ENCODE data around the gene MORN1. TPM values are rescaled to one million over a fixed set of nuclear protein-coding genes. Genes with fewer than 3 reads are reported as not detected.

MORN1 gene
- total and polyA plus RNA-seq, 2 of the 4 experiments (the other 2 are of a cell fraction) = 3.0 to 4.2 TPM

GRCh38 chr1:2290171-2290578, 101.2 kb downstream of the MORN1 start:
- BruUV-seq (replicated peaks) = no TSS peak
- peak overlapping the region; percentile 63 for H3K18ac ChIP-seq (ENCODE audit: low read depth, low read length)
- 49% methylated on average over 3 of the region's 7 CpGs; no CpG with 5 or more reads in 1 of the 2 experiments for WGBS, 2 experiments (ENCODE audit: extremely low coverage in 2 of 2, insufficient read length in 1 of 2)
- peak overlapping the region; percentile 96 for H3K4ac ChIP-seq (ENCODE audit: low read depth, low read length)
- H3K9me1 ChIP-seq (ENCODE audit: insufficient read depth, low read length) = peaks cover 35% of the 10 kb centered on the region
- peak overlapping the region; percentile 23; the same call in 2 of the 3 replicates for H2BK15ac ChIP-seq (ENCODE audit: low read depth, low read length)
- H3K4me2 ChIP-seq (ENCODE audit: low read depth, low read length) = peak overlapping the region; percentile 54; the same call in 1 of the 2 replicates
- in situ Hi-C loops (cut with MboI; ENCODE audit: low sequenced_read_pairs) = no loop called here
- no peaks in the 10 kb centered on the region for H3K27me3 ChIP-seq (ENCODE audit: control insufficient read depth, insufficient read depth, low read length)
- peak; percentile 19 for ATAC-seq (ENCODE audit: low read depth)
- no peaks in the 10 kb centered on the region for H3K36me3 ChIP-seq (ENCODE audit: control insufficient read depth, insufficient read depth, low read length)
- peak overlapping the region; percentile 70; the same call in 1 of the 2 replicates for H3K23ac ChIP-seq (ENCODE audit: low read depth, low read length)
- ChIA-PET POLR2A (ENCODE audit: unreplicated experiment) (interaction anchor here (1.4 kb wide), 1 partner anchor 12 kb away, joined by 3 read pairs; no protein-coding TSS in a partner anchor), CTCF (no interaction called here)
- peak overlapping the region; percentile 86 for H3K27ac ChIP-seq (ENCODE audit: insufficient read depth, low read length)
- no peak overlapping the region for H3K4me3 ChIP-seq (ENCODE audit: insufficient read depth, low read depth, low read length)
- H3K4me1 ChIP-seq (ENCODE audit: control insufficient read depth, insufficient read depth, low read length) = peaks cover 50% of the 10 kb centered on the region
- intact Hi-C loops (cut with micrococcal nuclease) = loop anchor here (2.0 kb wide), 1 partner anchor 55 kb away; no protein-coding TSS in a partner anchor
- H3K14ac ChIP-seq (replicated peaks; ENCODE audit: low read depth, low read length) = peak overlapping the region; percentile 74
- peak overlapping the region; percentile 18 to 78; a peak in 3 of 4 replicates for H4K8ac ChIP-seq (ENCODE audit: low read depth in 2 of 2, low read length in 2 of 2)
- no peaks in the 10 kb centered on the region for H3K9me3 ChIP-seq (ENCODE audit: control insufficient read depth, insufficient read depth, low read length)
- dilution Hi-C loops (cut with HindIII; ENCODE audit: low sequenced_read_pairs, unreplicated experiment) = no loop called here
- peak overlapping the region; percentile 90 for H2AK9ac ChIP-seq (replicated peaks; ENCODE audit: low read depth, low read length, poor library complexity)
- peak overlapping the region; percentile 86 for H2BK5ac ChIP-seq (ENCODE audit: low read depth, low read length, poor library complexity, severe bottlenecking)
- peak overlapping the region; percentile 11; the same call in 1 of the 2 replicates for H3K56ac ChIP-seq (ENCODE audit: extremely low read depth, insufficient read depth, low read length)
- peak overlapping the region; percentile 47 for H2AFZ ChIP-seq (replicated peaks; ENCODE audit: low read length, poor library complexity)
- peak overlapping the region; percentile 98 for H2AK5ac ChIP-seq (ENCODE audit: low read depth, low read length)
- H3K9ac ChIP-seq (ENCODE audit: low read depth, low read length) = peak overlapping the region; percentile 19
- H2BK20ac ChIP-seq (ENCODE audit: low read depth, low read length) = peak overlapping the region; percentile 75; the same call in 1 of the 2 replicates
- no peak for DNase-seq
- peak overlapping the region; percentile 84 for H4K91ac ChIP-seq (ENCODE audit: insufficient read depth, low read depth, low read length)
- peaks cover 6 to 81% of the 10 kb centered on the region in 2 experiments; a peak in 3 of 4 replicates for H3K79me1 ChIP-seq (ENCODE audit: low read depth in 1 of 2, low read length in 2 of 2)
- H4K5ac ChIP-seq (ENCODE audit: low read depth, low read length) = peak overlapping the region; percentile 45
- H4K20me1 ChIP-seq (ENCODE audit: insufficient read depth, low read length) = peaks cover 38% of the 10 kb centered on the region
- peak overlapping the region; percentile 94 for H2BK120ac ChIP-seq (ENCODE audit: low read depth, low read length)
- TF ChIP-seq, protein P1, sequence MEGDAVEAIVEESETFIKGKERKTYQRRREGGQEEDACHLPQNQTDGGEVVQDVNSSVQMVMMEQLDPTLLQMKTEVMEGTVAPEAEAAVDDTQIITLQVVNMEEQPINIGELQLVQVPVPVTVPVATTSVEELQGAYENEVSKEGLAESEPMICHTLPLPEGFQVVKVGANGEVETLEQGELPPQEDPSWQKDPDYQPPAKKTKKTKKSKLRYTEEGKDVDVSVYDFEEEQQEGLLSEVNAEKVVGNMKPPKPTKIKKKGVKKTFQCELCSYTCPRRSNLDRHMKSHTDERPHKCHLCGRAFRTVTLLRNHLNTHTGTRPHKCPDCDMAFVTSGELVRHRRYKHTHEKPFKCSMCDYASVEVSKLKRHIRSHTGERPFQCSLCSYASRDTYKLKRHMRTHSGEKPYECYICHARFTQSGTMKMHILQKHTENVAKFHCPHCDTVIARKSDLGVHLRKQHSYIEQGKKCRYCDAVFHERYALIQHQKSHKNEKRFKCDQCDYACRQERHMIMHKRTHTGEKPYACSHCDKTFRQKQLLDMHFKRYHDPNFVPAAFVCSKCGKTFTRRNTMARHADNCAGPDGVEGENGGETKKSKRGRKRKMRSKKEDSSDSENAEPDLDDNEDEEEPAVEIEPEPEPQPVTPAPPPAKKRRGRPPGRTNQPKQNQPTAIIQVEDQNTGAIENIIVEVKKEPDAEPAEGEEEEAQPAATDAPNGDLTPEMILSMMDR (conservative IDR thresholded peaks at IDR 0.05; ENCODE audit: low read depth, low read length) = no peak
- TF ChIP-seq RFX5 (IDR thresholded peaks at IDR 0.05; ENCODE audit: low read depth, low read length) (no peak), CEBPB (IDR thresholded peaks at IDR 0.05; ENCODE audit: low read depth, low read length) (no peak), RAD21 (IDR thresholded peaks at IDR 0.05; ENCODE audit: low read length) (no peak), CHD1 (IDR thresholded peaks at IDR 0.05; ENCODE audit: low read depth, low read length) (no peak), NFE2L2 (IDR thresholded peaks at IDR 0.05; ENCODE audit: low read depth, low read length) (no peak)

All from IMR-90 (cell line).